Glomerular endothelial cell (primary cell): ENCODE results near the gene ACBD4. TPM values are rescaled to one million over a fixed set of nuclear protein-coding genes. Genes with fewer than 3 reads are reported as not detected.
"Not testable (repeated sequence)": the region's sequence is repeated elsewhere in the genome, so short reads cannot be mapped to it uniquely, and the experiment has no call there.

ENCODE experiments used
- DNase-seq: peaks from one replicate; pipeline ENCODE4 v3.0.0-alpha.2; 2011; ENCODE audit warnings: low read depth, low spot score; ENCODE audit errors: extremely low read depth
- total RNA-seq: library from RNA; depleted of rRNA; stranded (reverse); fragments of >200 nt; gene quantifications from 2 replicates; pipeline ENCODE4 v1.2.3, GENCODE V29; 2015

ACBD4 gene
- total RNA-seq, 1 donor from 2014 or later = 5.5 TPM

GRCh38 chr17:45117848-45118646, 17.4 kb upstream of the ACBD4 start:
- DNase-seq = no peak

GRCh38 chr17:45118691-45119090, 16.8 kb upstream of the ACBD4 start:
- no peak for DNase-seq

DNA sequence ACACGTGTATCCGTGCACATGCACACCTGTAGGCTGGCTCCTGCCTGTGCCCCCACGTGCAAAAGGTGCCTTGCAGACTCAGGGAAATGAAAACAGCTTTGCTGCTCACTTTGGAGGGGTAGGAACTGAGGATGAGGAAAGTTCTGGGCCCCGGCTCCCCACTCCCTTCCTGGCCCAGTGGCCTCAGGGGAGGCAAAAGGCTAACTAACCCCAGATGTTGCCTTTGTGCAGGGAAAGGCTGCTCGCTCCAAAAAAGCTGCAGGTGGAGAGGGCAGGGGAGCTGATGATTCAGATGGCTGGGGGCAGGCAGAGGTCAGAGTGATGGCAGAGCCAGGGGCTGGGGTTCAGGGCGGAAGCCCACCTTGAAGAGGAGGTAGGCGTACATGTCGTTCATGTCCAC, 15.5 kb upstream of the ACBD4 start:
- DNase-seq = no peak

DNA sequence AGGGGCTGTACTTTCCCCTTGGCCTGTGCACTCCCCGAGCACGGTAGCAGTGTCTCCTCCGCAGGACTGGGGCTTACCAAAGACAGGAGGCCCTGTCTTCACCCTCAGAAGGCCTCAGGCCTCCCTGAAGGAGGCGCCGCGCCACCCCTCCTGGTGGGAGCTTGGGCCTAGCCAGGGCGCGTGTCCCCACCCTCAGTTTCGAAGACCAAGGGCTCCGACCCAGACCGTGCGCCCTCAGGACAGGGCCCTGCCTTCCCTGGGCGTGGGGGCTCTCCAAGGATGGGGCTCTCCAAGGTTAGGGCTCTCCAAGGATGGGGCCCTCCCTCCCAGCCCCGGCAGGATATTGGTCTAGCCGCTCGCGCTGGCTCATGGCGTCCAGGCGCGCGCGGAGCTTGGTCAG, 14.9 kb upstream of the ACBD4 start:
- DNase-seq = no peak

DNA sequence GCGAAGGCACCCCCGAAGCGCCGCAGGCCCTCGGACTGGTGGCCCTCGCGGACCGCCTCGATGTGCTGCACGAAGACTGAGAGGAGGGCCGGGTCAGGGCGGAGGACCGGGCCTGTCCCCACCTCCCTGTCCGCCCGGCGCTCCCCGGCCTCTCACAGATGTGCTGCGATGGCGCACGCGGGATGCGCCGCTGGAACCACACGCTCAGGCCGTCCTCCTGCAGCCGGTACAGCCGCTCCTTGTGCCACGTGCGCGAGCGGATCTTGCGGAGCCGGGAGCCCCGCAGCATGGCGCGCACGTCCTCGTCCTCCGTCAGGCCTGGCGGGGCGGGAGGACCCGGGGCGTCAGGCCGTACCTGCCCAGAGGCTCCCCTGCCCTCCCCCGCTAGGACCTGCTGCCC, 14.4 kb upstream of the ACBD4 start:
- DNase-seq = no peak

DNA sequence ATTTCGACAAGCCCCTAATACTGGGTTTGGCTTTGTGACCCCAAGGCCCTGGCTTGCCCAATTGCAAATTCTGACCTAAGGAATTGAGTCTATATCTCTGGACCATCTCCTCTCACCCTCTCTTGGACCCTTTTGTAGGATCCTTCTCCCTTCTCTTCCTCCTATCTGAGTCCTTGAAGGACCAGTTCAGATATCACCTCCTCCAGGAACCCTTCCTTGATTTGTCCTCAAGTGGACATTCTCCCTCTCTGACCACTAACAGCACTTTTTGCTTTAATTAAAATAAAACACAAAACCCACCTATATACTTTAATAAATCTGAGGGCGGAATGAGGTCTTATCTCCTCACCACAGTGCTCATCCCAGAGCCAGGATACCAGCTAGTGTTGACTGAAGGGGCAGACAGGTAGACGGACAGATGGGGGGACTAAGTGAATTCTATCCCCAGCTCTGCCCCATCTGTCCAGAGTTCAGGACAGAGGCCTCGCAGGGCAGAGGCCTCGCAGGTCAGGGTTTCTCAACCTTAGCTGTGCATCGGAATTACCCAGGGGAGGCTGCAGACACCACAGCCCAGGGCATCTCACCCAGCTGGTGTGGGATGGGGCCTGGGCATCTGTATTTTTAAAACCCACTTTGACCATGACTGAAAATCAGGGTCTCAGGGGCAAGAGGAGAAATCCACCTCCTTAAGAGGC, 12.3 kb upstream of the ACBD4 start:
- DNase-seq = no peak

- no peak for DNase-seq
Measured at GRCh38 chr17:45123930-45124796, 11.3 kb upstream of the ACBD4 start.

DNA sequence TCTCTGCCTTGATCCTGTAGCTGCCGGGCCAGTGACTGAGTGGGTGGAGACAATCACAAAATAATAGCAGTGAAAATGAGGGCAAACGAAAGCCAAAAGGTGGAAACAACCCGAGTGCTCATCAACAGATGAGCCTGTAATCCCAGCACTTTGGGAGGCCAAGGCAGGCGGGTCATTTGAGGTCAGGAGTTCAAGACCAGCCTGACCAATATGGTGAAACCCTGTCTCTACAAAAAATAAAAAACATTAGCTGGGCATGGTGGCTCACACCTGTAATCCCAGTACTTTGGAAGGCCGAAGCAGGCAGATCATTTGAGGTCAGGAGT, 10.7 kb upstream of the ACBD4 start:
- DNase-seq = not testable (repeated sequence)

- no peak for DNase-seq
Measured at GRCh38 chr17:45125509-45125908, 10.0 kb upstream of the ACBD4 start.

GRCh38 chr17:45127207-45127547, 8.3 kb upstream of the ACBD4 start:
- DNase-seq = no peak

DNA sequence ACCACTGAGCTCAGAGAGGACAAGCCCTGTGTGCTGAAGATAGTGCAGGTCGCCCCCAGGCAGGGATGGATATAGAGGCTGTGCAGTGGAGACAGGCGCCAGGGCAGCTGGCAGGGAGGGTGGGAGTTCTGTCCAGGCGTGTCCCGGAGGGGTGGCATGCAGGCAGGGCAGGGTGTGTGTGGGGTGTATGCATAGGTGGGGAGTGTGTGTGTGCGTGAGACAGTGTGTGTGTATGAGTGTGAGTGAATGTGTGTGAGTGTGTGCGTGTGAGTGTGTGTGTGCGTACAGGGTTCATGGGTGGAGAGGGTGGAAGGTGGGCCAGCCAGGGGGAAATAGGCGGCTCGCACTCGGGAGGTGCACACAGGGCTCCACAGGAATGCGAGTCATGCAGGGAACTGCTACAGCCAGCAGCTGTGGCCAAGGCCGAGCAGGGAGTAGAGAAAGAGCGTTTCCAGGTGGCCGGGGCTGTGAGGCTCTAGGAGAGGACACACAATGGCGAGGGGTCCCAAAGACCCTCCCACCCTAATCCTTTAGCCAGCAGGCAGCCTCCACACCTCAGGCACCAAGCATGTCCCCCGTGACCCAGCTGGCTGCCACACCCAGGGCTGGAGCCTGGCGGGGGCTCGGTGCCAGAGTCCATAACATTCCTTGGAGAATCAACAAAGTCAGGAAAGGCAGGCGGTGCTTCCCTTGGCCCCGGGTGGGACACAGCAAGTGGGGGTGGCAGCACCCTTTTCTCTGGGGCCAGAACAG, 7.8 kb upstream of the ACBD4 start:
- DNase-seq = no peak

GRCh38 chr17:45128331-45128730, 7.2 kb upstream of the ACBD4 start:
- no peak for DNase-seq

- no peak for DNase-seq
Measured at GRCh38 chr17:45128989-45129388, 6.5 kb upstream of the ACBD4 start.

DNA sequence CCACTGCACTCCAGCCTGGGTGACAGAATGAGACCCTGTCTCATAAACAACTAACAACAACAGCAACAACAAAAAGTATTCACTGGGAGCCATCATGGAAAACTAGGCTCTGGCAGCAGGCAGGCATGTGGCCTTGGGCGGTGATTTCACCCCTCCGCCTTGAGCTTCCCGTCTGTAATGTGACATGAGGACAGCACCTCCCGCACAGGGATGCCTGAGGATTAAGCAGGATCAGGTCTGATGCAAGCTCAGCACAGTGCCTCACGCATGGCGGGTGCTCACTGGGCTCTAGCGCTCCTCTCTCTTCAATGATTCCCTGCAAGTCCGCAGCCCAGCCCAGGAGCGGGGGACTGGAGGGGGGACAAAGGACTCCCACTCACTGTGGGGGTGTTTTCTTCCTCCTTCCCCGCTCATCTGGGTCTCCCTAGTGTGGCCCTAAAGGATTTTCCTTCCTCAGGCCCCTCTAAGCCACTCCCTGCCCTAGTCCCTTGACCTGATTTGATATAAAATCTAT, 6.0 kb upstream of the ACBD4 start:
- DNase-seq = no peak

GRCh38 chr17:45129940-45130680, 5.4 kb upstream of the ACBD4 start:
- no peak for DNase-seq

- DNase-seq = no peak
Measured at GRCh38 chr17:45130681-45131615, 4.5 kb upstream of the ACBD4 start.

DNA sequence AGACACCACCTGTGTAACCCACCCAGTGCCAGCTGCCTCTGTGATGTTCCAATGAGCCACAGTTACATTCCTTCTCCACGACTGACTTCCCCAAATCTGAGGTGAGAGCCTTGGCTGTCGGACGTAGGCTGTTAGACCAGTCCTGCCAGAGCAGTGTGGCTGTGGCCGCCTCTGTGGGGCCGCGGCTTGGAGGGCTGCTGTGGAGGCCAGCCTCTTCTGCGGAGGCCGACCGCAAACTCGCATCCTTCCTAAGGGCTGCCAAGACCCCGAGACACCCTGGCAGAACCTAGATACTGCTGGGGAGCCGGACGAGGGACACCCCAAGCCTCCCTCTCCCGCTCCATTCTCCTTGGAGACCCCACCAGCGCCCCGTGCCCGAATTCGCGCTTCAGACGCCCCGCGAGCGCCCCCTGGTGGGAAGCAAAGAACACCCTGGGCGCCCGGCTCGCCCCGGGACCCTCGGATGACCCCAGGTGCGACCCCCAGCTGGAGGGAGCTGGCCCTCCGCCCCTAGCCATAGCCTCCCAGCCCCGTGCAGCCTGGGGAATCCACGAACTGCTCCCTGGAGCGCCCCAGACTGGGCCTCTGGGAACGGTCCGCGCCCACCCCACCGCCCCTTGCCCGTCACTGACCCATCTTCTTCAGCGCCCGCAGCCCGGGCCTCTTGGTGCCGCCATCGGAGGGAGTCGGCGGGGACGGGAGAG, 3.7 kb upstream of the ACBD4 start:
- DNase-seq = no peak

GRCh38 chr17:45132320-45132571, 3.2 kb upstream of the ACBD4 start, which contains the start of gene PLCD3:
Gene PLCD3, minus strand, starts transcription at chr17:45132515. Its CDS starts 105 bp downstream, at chr17:45132410.
- no peak for DNase-seq
